Measurements from ENCODE around the gene FAM174C. TPM values are rescaled to one million over a fixed set of nuclear protein-coding genes. Genes with fewer than 3 reads are reported as not detected.

The FAM174C gene
- polyA plus RNA-seq, 3 donors = 32.8 to 56.2 (median 40.0) TPM

- no peak for TF ChIP-seq CTCF (IDR thresholded peaks at IDR 0.05)
- peaks cover 97% of the 10 kb centered on the region for H4K20me1 ChIP-seq (ENCODE audit: insufficient read depth, low read length)
- H3K4me1 ChIP-seq (ENCODE audit: control insufficient read depth in 1 of 2, insufficient read depth in 2 of 2, low read length in 2 of 2) = peaks cover 66 to 73% of the 10 kb centered on the region in 2 donors
- peak overlapping the region in 1 of 3 experiments; percentile 99 for H3K4me3 ChIP-seq (replicated peaks in 1 of 3; ENCODE audit: low read depth in 2 of 3, low read length in 3 of 3)
- intact Hi-C loops (cut with micrococcal nuclease) = no loop called here
- peaks cover 37 to 59% of the 10 kb centered on the region in 2 donors for H3K36me3 Mint-ChIP-seq
- no peak for DNase-seq
- peaks cover 48% of the 10 kb centered on the region for H3K4me1 Mint-ChIP-seq
- H2AFZ ChIP-seq (ENCODE audit: insufficient read depth, low read depth, low read length, poor library complexity, severe bottlenecking) = no peak overlapping the region
- H3K36me3 ChIP-seq (replicated peaks in 1 of 2; ENCODE audit: control insufficient read depth in 1 of 2, insufficient read depth in 2 of 2, low read length in 2 of 2) = peaks cover 49 to 60% of the 10 kb centered on the region in 2 donors
- no peaks in the 10 kb centered on the region for H3K9me3 ChIP-seq (replicated peaks in 1 of 2; ENCODE audit: control insufficient read depth in 1 of 2, insufficient read depth in 1 of 2, low read length in 2 of 2)
- peaks cover 0 to 6% (median 0%) of the 10 kb centered on the region in 3 donors for H3K27me3 Mint-ChIP-seq (ENCODE audit: low read depth in 3 of 3)
- H3K4me3 Mint-ChIP-seq = no peak overlapping the region
- 92% methylated on average over 41 of the region's 52 CpGs for WGBS (ENCODE audit: insufficient coverage)
- no peaks in the 10 kb centered on the region for H3K27me3 ChIP-seq (ENCODE audit: control insufficient read depth in 2 of 2, insufficient read depth in 2 of 2, low read length in 2 of 2)
- H3K79me2 ChIP-seq (ENCODE audit: insufficient read depth, low read length) = peaks cover 76% of the 10 kb centered on the region
- H3K9me3 Mint-ChIP-seq = peaks cover 0 to 2% (median 0%) of the 10 kb centered on the region in 7 donors
- H3K4me2 ChIP-seq (replicated peaks; ENCODE audit: extremely low read depth, low read length, poor library complexity, severe bottlenecking) = no peak overlapping the region
- H3K27ac ChIP-seq (ENCODE audit: low read depth in 1 of 2, low read length in 2 of 2) = peak overlapping the region; percentile 27 to 92
- H3K9ac ChIP-seq (ENCODE audit: insufficient read depth, low read length, poor library complexity, severe bottlenecking) = no peak overlapping the region
- peak overlapping the region; percentile 51 to 89 (median 81) for H3K27ac Mint-ChIP-seq
Measured at GRCh38 chr19:1255186-1256161, 19.9 kb upstream of the FAM174C start.

- Histone ChIP-seq H3K27me3 (ENCODE audit: control insufficient read depth in 2 of 2, insufficient read depth in 2 of 2, low read length in 2 of 2) (no peaks in the 10 kb centered on the region), H3K4me1 (ENCODE audit: control insufficient read depth in 1 of 2, insufficient read depth in 2 of 2, low read length in 2 of 2) (peaks cover 76 to 85% of the 10 kb centered on the region in 2 donors), H4K20me1 (ENCODE audit: insufficient read depth, low read length) (peaks cover 84% of the 10 kb centered on the region), H3K4me2 (replicated peaks; ENCODE audit: extremely low read depth, low read length, poor library complexity, severe bottlenecking) (peak overlapping the region; percentile 95), H3K27ac (ENCODE audit: low read depth in 1 of 2, low read length in 2 of 2) (no peak overlapping the region), H2AFZ (ENCODE audit: insufficient read depth, low read depth, low read length, poor library complexity, severe bottlenecking) (no peak overlapping the region), H3K79me2 (ENCODE audit: insufficient read depth, low read length) (peaks cover 62% of the 10 kb centered on the region), H3K9ac (ENCODE audit: insufficient read depth, low read length, poor library complexity, severe bottlenecking) (no peak overlapping the region), H3K9me3 (replicated peaks in 1 of 2; ENCODE audit: control insufficient read depth in 1 of 2, insufficient read depth in 1 of 2, low read length in 2 of 2) (no peaks in the 10 kb centered on the region), H3K4me3 (replicated peaks in 1 of 3; ENCODE audit: low read depth in 2 of 3, low read length in 3 of 3) (peak overlapping the region in 1 of 3 experiments; percentile 93), H3K36me3 (replicated peaks in 1 of 2; ENCODE audit: control insufficient read depth in 1 of 2, insufficient read depth in 2 of 2, low read length in 2 of 2) (peaks cover 42 to 50% of the 10 kb centered on the region in 2 donors)
- intact Hi-C loops (cut with micrococcal nuclease) = no loop called here
- peaks cover 35 to 51% of the 10 kb centered on the region in 2 donors for H3K36me3 Mint-ChIP-seq
- H3K4me3 Mint-ChIP-seq = peak overlapping the region in 1 of 2 donors; percentile 85
- no peak for DNase-seq
- WGBS (ENCODE audit: insufficient coverage) = 96% methylated on average over 32 of the region's 46 CpGs
- H3K9me3 Mint-ChIP-seq = peaks cover 0 to 2% (median 0%) of the 10 kb centered on the region in 7 donors
- peaks cover 55% of the 10 kb centered on the region for H3K4me1 Mint-ChIP-seq
- H3K27me3 Mint-ChIP-seq (ENCODE audit: low read depth in 3 of 3) = peaks cover 3 to 5% (median 4%) of the 10 kb centered on the region in 3 donors
- no peak for TF ChIP-seq CTCF (IDR thresholded peaks at IDR 0.05)
- peak overlapping the region in 5 of 7 donors; percentile 89 to 97 (median 94) for H3K27ac Mint-ChIP-seq
Measured at GRCh38 chr19:1256646-1257474, 18.5 kb upstream of the FAM174C start.

Data from CD14-positive monocyte (primary cell).